OCI-LY7 (cell line): ENCODE measurements around the gene CTSC. TPM values are rescaled to one million over a fixed set of nuclear protein-coding genes. Genes with fewer than 3 reads are reported as not detected.

Experiments
- BruUV-seq: library from RNA; stranded (reverse); fragments of 400-500 nt; replicated peaks from 2 replicates; lab custom pipeline; 2021; lab: Mats Ljungman, UMichigan
- CTCF ChIA-PET: fragments of 300-600 bp; sonication (Branson Sonifier 250); formaldehyde crosslinking; loops from one replicate; lab custom pipeline; 2022; ENCODE audit warnings: antibody characterized with exemption; ENCODE audit not compliant: unreplicated experiment; lab: Charles Lee
- POLR2A ChIA-PET: fragments of 300-600 bp; sonication (Branson Sonifier 250); formaldehyde crosslinking; loops from one replicate; lab custom pipeline; 2022; ENCODE audit warnings: antibody characterized with exemption; lab: Charles Lee
- DNase-seq: peaks from one replicate; pipeline ENCODE4 v3.0.0-alpha.2; 2015; ENCODE audit warnings: low spot score
- H2AFZ ChIP-seq: fragments of 200-600 bp; sonication (generic), shearing (Covaris generic); 2 replicates; pipeline ENCODE4 v1.6.1; 2014; ENCODE audit warnings: mild to moderate bottlenecking, antibody characterized with exemption, low read length, moderate library complexity
- H3K27ac ChIP-seq: fragments of 200-600 bp; sonication (generic); 2 replicates; pipeline ENCODE4 v1.5.1; 2014; ENCODE audit warnings: mixed run types, low read depth, mild to moderate bottlenecking, moderate library complexity, low read length, inconsistent platforms; ENCODE audit not compliant: poor library complexity, severe bottlenecking
- H3K36me3 ChIP-seq: fragments of 200-600 bp; sonication (generic); 2 replicates; pipeline ENCODE4 v1.6.1; 2014; ENCODE audit warnings: mild to moderate bottlenecking, antibody characterized with exemption, low read length, moderate library complexity, mixed read lengths; ENCODE audit not compliant: insufficient read depth
- H3K4me1 ChIP-seq: fragments of 200-600 bp; sonication (generic); 2 replicates; pipeline ENCODE4 v1.5.1; 2014; ENCODE audit warnings: mild to moderate bottlenecking, low read length; ENCODE audit not compliant: insufficient read depth, poor library complexity, severe bottlenecking
- H3K4me2 ChIP-seq: fragments of 200-600 bp; sonication (generic); 2 replicates; pipeline ENCODE4 v1.6.1; 2014; ENCODE audit warnings: mild to moderate bottlenecking, low read length
- H3K4me3 ChIP-seq: fragments of 200-600 bp; sonication (generic); 2 replicates; pipeline ENCODE4 v1.5.1; 2014; ENCODE audit warnings: mild to moderate bottlenecking, low read depth, low read length; ENCODE audit not compliant: poor library complexity, severe bottlenecking
- H3K79me2 ChIP-seq: fragments of 200-600 bp; sonication (generic); 2 replicates; pipeline ENCODE4 v1.6.1; 2016; ENCODE audit warnings: low read depth, mild to moderate bottlenecking, low read length, moderate library complexity, mixed read lengths; ENCODE audit not compliant: insufficient read depth
- H3K9me2 ChIP-seq: fragments of 200-600 bp; sonication (generic); 2 replicates; pipeline ENCODE4 v1.6.1; 2016; ENCODE audit warnings: mild to moderate bottlenecking, low read length, mixed read lengths; ENCODE audit not compliant: insufficient read depth
- H3K9me3 ChIP-seq: fragments of 200-600 bp; sonication (generic); 2 replicates; pipeline ENCODE4 v1.6.1; 2014; ENCODE audit warnings: mild to moderate bottlenecking, mixed run types, low read length, mixed read lengths
- H4K20me1 ChIP-seq: fragments of 200-600 bp; sonication (generic); 2 replicates; pipeline ENCODE4 v1.6.1; 2014; ENCODE audit warnings: mild to moderate bottlenecking, antibody characterized with exemption, low read length, moderate library complexity, mixed read lengths; ENCODE audit not compliant: insufficient read depth
- EZH2phosphoT487 ChIP-seq: fragments of 200-600 bp; sonication (generic); IDR thresholded peaks from 2 replicates; pipeline ENCODE4 v1.6.1; 2018; ENCODE audit warnings: low read depth, borderline replicate concordance, mild to moderate bottlenecking, mixed run types, antibody characterized with exemption, low read length, moderate library complexity, mixed read lengths
- intact Hi-C: fragments of 100-400 bp; cut with micrococcal nuclease; formaldehyde crosslinking; loops from one replicate; pipeline ENCODE4 v1.10.0; 2022; ENCODE audit not compliant: unreplicated experiment
- total RNA-seq, 2 experiments: library from RNA; depleted of rRNA in 1 of 2; stranded (reverse); fragments of >200 nt in 1 of 2; shearing (Covaris generic) in 1 of 2; gene quantifications; 2 replicates each; pipeline ENCODE4 v1.2.3, GENCODE V29; 2014 to 2022
- TF ChIP-seq, protein P1 (sequence below): fragments of 200-600 bp; sonication (generic); conservative IDR thresholded peaks from 2 replicates; pipeline ENCODE4 v1.5.1; 2014; ENCODE audit warnings: mild to moderate bottlenecking, antibody characterized with exemption, low read length, moderate library complexity, mixed read lengths

Gene CTSC
- total RNA-seq, 2 experiments from 2014 or later, result 60.5 to 90.3 TPM

GRCh38 chr11:88367310-88367709 lies 29.8 kb upstream of the CTSC start:
- Histone ChIP-seq H2AFZ (no peak overlapping the region), H3K79me2 (no peaks in the 10 kb centered on the region), H3K4me1 (no peaks in the 10 kb centered on the region), H4K20me1 (no peaks in the 10 kb centered on the region), H3K36me3 (no peaks in the 10 kb centered on the region), H3K27ac (no peak overlapping the region), H3K4me2 (no peak overlapping the region), H3K4me3 (no peak overlapping the region), H3K9me2 (no peaks in the 10 kb centered on the region; the same call in 1 of the 2 replicates), H3K9me3 (no peaks in the 10 kb centered on the region)
- intact Hi-C loops, result no loop called here
- DNase-seq, result no peak
- BruUV-seq, result no TSS peak
- no peak for TF ChIP-seq EZH2phosphoT487
- TF ChIP-seq, protein P1, sequence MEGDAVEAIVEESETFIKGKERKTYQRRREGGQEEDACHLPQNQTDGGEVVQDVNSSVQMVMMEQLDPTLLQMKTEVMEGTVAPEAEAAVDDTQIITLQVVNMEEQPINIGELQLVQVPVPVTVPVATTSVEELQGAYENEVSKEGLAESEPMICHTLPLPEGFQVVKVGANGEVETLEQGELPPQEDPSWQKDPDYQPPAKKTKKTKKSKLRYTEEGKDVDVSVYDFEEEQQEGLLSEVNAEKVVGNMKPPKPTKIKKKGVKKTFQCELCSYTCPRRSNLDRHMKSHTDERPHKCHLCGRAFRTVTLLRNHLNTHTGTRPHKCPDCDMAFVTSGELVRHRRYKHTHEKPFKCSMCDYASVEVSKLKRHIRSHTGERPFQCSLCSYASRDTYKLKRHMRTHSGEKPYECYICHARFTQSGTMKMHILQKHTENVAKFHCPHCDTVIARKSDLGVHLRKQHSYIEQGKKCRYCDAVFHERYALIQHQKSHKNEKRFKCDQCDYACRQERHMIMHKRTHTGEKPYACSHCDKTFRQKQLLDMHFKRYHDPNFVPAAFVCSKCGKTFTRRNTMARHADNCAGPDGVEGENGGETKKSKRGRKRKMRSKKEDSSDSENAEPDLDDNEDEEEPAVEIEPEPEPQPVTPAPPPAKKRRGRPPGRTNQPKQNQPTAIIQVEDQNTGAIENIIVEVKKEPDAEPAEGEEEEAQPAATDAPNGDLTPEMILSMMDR, result no peak
- POLR2A ChIA-PET, result interaction anchor here (0.6 to 1.8 kb wide), 5 partner anchors 10 to 381 kb away, joined by 3 to 13 read pairs (median 4); no protein-coding TSS in a partner anchor
- CTCF ChIA-PET, result no interaction called here

- Histone ChIP-seq H3K4me2 (no peak overlapping the region), H4K20me1 (no peaks in the 10 kb centered on the region), H2AFZ (no peak overlapping the region), H3K4me3 (no peak overlapping the region), H3K79me2 (no peaks in the 10 kb centered on the region), H3K36me3 (no peaks in the 10 kb centered on the region), H3K9me2 (no peaks in the 10 kb centered on the region; the same call in 1 of the 2 replicates), H3K9me3 (no peaks in the 10 kb centered on the region), H3K4me1 (no peaks in the 10 kb centered on the region), H3K27ac (no peak overlapping the region)
- ChIA-PET CTCF (no interaction called here), POLR2A (interaction anchor here (0.6 kb wide), 1 partner anchor 652 kb away, joined by 3 read pairs; no protein-coding TSS in a partner anchor)
- no TSS peak for BruUV-seq
- TF ChIP-seq, protein P1, result no peak
- TF ChIP-seq EZH2phosphoT487, result no peak
- DNase-seq, result no peak
- intact Hi-C loops, result no loop called here
These were observed 26.1 kb upstream of the CTSC start for GRCh38 chr11:88363648-88364065.

GRCh38 chr11:88363004-88363403 lies 25.5 kb upstream of the CTSC start:
- ChIA-PET CTCF (no interaction called here), POLR2A (interaction anchor here (0.6 kb wide), 1 partner anchor 653 kb away, joined by 3 read pairs; no protein-coding TSS in a partner anchor)
- intact Hi-C loops, result no loop called here

More at GRCh38 chr11:88363004-88363403, 25.5 kb upstream of the CTSC start:
- H3K9me2 ChIP-seq, result no peaks in the 10 kb centered on the region; the same call in 1 of the 2 replicates
- no peaks in the 10 kb centered on the region for H3K36me3 ChIP-seq
- H3K79me2 ChIP-seq, result no peaks in the 10 kb centered on the region
- H3K4me2 ChIP-seq, result no peak overlapping the region
- TF ChIP-seq EZH2phosphoT487, result no peak
- TF ChIP-seq, protein P1, result no peak
- no peaks in the 10 kb centered on the region for H3K9me3 ChIP-seq
- no peak overlapping the region for H2AFZ ChIP-seq
- no peak overlapping the region for H3K27ac ChIP-seq
- DNase-seq, result no peak
- H4K20me1 ChIP-seq, result no peaks in the 10 kb centered on the region
- no peak overlapping the region for H3K4me3 ChIP-seq
- no peaks in the 10 kb centered on the region for H3K4me1 ChIP-seq
- BruUV-seq, result no TSS peak
